Mucosa of gallbladder (tissue), 1 donor: Measurements from ENCODE around the gene POMP. TPM values are rescaled to one million over a fixed set of nuclear protein-coding genes. Genes with fewer than 3 reads are reported as not detected.

Experiments used
- DNase-seq: peaks from one replicate; pipeline ENCODE4 v3.0.0-alpha.2; 2020; ENCODE audit warnings: low spot score
- total RNA-seq: library from RNA; stranded (reverse); gene quantifications from one replicate; pipeline ENCODE4 v1.2.1, GENCODE V29; 2021
- donor health status: DM: no; HTN: no; CAD: no.

The POMP gene, protein sequence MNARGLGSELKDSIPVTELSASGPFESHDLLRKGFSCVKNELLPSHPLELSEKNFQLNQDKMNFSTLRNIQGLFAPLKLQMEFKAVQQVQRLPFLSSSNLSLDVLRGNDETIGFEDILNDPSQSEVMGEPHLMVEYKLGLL
- 52.3 TPM for total RNA-seq

DNA sequence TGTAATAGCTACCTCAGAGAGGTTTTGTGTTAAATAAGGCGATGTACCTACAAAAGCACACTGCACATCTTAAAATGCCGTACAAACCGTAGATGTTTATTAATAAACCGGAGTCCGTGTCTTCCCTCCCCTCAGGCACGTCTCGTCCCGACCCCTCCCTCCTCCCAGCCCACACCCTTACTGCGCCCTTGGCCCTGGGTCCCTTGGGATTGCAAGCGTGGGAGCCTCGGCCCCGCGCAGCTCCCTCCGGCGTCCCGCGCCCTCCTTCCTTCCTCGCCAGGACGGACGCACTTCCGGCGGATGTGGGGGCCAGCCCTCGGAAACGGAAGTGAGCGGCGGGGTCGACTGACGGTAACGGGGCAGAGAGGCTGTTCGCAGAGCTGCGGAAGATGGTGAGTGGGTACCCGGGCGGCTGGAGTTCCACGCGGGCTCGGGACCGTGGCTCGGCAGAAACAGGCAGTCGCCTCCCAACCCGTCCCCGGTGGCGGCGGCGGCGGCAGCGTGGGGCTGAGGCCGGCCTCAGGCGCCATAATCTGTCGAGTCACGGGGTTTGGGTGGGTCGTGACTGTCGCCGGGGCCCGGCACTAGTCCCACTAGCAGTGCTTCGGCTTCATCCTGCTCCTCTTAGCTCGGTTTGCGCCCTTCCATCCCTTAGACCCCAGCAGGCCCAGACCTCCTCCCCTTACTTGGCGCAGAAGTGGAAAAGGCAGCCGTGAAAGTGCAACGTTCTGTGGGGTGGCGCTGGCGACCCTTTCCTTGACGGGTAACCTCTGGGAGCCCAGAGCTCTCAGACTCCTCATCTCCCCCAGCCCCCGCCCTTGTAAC lies at the start of gene POMP:
Gene POMP, plus strand, starts transcription at position 335 of the 825 bp plus-strand sequence. Its CDS starts 55 bp downstream, at position 390.
- peak; percentile 91 for DNase-seq

DNA sequence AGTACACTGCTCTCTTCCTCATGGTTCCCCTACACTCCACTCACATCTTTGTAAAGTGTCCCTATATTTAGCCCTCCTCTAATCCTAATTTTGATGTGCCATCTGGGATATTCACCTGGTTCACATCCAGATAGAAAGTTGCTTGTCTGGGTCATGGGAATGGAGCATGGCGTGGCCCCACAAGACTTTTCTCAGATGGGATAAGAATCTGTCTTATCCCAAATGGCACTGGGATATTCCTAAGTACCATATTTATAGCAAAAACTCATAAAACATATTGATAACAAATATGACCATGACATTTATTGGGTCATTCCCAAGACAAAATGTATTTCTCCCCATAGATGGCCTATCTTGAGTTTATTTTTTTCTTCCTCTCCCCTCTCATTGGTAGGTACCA lies 49.5 kb upstream of the POMP start:
- DNase-seq: no peak

DNA sequence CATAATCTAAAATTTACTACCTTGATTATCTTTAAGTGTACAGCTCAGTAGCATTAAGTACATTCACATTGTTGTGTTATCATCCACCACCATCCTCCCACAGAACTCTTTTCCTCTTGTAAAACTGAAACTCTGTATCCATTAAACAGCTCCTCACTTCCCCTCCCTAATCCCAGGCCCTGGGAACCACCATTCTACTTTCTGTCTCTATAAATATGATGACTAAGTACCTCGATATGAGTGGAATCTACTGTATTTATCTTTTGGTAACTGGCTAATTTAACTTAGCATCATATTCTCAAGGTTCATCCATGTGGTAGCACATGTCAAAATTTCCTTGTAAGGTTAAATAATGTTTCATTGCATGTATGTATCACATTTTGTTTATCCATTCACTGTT lies 49.0 kb upstream of the POMP start:
- no peak for DNase-seq

DNA sequence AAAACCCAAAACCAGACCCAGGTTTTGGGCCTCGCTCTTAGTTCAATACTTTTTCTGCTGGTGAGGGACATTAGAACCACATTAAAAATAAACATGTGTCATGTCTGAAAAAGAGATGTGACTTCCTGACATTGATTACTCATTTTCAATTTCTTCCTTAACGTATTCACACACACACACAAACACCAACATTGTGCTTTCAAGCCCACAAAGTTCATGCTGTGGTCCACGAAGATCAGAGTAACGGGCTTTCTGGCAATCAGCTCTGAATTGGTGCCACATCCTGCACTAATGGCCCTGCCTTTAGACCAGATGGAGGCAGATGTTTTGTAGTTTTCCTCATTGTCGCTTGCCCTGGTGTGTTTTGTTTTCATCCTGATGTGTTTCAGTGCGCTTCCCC lies 47.9 kb upstream of the POMP start:
- no peak for DNase-seq

DNA sequence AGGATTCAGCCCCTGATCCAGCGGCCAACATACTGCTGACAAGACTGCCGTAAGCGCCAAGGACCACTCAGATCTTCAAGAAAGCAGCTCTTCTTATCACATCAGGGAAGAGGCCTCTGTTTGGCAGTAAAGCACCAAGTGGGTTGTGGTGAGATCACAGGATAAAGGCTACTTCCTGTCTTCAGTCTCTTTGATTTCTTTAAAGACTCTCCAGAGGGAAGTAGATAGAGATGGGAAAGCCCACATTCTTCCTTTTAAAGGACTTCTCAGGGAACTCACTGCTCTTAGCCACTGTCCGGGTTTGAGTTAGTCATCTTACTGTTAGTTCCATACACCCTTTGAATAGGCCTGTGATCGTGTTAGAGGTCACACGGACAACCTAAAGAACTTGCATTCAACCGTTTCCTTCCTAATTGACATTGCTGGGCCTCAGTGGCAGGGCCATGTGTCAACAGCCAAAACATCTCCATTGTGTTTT lies 47.2 kb upstream of the POMP start:
- DNase-seq: no peak

DNA sequence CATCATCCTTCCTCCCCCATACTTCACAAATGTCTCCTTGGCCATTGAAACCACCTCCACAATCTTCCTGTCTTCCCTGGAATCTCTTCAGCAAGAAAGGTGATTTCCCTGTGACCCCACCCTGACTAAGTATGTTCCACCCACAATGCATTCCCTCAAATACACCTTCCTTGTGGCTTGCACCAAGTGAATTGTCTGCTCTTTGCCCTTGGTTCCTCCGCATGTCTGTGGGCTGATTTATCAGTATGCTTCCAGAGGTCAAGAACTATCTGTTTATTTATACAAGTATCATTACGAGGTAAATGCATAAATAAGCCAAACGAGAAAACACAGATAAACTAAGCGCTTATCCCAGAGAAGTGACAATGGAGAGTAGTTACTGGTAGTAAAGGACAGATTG lies 45.4 kb upstream of the POMP start:
- DNase-seq: no peak

DNA sequence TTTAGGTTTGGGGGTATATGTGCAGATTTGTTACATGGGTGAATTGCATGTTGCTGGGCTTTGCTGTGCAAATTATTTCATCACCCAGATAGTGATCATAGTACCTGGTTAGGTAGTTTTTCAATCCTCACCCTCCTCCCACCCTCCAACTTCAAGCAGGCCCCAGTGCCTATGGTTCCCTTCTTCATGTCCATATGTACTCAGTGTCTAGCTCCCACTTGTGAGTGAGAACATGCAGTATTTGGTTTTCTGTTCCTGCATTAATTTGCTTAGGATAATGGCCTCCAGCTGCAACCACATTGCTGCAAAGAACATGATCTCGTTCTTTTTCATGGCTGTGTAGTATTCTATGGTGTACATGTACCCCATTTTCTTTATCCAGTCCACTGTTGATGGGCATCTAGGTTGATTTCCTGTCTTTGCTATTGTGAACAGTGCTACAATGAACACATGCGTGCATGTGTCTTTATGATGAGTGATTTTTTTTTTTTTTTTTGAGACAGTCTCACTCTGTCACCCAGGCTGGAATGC lies 42.9 kb upstream of the POMP start:
- no peak for DNase-seq

DNA sequence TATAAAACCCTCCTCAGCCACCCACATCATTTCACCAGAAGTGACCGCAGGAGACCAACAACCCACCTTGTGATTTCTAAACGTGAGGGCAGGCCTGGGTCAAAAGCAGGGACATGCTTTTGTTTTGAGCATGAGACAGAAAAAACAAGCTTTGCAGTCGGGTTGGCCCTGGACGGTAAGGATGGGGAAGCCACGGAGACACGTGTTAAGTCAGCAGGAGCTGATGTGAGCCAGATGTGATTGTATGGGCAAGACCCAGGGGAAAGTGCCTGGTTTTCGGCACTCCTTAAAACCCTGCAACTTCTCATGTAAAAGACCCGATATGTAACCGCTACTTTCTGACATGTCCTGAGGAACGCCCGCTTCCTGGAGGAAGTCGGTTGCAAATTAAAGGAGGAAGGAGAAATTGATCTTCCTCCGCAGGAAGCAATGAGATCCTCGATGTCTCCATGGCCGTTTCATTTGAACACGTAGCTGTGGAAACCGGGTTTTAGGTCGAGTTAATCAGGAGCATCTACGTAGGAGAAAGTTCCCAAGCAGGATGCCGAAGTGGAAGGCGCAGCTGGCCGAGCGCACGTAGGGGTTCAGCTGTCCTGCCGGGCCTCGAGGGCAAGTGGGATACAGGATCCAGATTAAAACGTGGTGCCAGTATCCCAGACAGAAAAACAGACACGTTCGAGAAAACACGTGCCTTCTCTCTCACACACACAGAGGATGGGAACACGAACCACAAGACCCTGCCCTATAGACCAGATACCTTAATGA lies 40.5 kb upstream of the POMP start:
- DNase-seq: no peak

DNA sequence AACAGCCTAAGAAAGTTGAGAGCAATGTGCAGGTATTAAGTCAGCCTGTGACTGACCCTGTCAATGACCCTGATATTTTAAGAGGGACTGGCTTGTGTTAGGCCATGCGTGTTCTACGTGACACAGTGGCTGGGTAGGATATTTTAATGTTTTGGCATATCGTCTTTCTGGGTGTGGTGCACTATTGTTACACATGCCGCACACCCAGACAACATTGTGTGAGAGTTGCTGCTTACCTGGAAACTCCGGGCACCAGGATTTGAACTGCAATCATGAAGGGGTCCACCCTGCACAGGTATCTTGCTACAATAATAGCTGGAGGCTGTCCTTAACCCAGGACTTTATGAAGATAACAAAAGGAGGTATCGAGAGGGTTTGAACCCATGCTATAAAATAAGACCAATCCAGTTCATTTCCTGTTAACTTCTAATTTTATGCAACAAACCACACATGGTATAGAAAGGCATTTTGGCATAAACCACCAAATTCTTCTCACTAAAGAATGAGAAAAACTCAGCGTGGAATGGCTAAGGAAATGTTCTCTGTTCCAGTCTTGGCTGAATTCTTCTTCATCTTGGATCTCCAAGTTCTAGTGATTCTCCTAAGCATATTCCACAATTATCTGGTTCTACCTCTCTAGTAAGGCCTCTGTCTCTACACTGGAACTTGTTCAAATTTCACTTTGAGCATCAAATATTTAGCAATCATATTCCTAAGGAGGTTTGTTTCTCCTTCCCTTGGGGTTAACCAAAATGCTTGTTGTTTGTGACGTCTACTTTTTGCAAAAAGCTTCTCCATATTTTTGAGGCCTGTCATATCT lies 38.7 kb upstream of the POMP start:
- no peak for DNase-seq

DNA sequence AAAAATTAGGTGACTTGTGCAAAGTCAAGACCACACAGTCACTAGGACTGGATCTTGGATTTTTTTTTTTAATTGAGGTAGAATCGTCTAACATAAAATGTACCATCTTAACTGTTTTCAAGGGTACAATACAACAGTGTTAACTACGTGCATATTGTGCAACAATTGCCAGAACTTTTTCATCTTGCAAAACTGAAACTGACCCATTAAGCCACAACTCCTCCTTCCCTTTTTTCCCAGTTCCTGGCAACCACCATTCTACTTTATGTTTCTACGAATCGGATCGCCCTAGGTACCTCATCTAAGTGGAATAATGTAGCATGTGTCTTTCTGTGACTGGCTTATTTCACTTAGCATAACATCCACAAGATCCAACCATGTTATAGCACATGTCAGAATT lies 37.5 kb upstream of the POMP start:
- DNase-seq: no peak

DNA sequence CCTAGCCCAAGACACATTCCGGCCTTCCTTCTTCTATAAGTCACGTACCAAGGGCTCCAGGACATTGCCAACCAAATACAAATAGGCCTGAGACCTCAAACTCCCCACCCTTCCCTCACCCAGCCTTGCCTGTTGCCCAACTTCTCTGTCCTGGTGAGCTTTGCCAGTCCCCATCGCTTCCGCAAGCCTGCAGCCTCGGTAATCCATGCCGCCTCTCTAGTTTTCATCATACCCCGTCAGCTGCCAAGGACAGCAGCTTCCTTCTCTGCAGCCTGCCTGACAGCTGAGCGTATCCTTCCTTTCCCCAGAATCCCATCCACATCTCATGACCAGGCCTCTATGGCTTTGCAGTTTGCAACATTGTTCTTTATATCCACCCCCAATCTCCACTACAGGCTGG lies 36.6 kb upstream of the POMP start:
- peak; percentile 31 for DNase-seq

DNA sequence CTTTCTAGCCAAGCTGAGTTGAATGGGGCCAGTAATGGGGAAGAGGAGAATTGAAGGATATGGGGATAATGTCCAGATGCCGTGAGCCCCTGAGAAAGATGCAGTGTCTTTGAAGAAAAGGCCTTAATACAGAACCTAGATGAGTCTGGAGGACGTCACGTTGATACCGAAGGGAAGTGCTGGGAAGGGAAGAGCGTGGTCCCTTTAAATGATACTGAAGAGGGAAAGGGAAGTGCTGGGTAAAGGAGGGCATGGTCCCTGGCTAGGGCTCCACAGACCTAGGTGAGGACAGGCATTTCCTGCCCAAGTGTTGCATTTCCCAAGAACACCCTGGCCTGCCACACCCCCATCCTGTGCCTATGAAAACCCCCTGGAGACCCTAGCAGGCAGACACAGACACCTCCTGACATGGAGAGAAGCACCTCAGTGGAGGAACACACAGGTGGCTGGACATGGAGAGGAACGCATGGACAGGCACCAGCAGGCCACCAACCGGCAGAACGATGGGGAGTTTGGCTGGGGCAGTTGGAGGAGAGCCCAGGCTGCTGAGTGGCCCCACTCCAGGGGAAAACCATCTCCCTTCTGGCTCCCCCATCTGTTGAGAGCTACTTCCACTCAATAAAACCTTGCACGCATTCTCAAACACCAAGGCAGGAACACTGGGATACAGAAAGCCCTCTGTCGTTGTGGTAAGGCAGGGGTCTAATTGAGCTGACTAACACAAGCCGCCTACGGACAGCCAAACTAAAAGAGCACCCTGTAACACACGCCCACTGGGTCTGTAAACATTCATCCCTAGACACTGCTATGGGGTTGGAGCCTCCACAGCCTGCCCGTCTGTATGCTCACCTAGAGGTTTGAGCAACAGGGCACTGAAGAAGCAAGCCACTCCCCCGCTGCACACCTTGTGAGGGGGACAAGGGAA lies 34.9 kb upstream of the POMP start:
- DNase-seq: no peak

DNA sequence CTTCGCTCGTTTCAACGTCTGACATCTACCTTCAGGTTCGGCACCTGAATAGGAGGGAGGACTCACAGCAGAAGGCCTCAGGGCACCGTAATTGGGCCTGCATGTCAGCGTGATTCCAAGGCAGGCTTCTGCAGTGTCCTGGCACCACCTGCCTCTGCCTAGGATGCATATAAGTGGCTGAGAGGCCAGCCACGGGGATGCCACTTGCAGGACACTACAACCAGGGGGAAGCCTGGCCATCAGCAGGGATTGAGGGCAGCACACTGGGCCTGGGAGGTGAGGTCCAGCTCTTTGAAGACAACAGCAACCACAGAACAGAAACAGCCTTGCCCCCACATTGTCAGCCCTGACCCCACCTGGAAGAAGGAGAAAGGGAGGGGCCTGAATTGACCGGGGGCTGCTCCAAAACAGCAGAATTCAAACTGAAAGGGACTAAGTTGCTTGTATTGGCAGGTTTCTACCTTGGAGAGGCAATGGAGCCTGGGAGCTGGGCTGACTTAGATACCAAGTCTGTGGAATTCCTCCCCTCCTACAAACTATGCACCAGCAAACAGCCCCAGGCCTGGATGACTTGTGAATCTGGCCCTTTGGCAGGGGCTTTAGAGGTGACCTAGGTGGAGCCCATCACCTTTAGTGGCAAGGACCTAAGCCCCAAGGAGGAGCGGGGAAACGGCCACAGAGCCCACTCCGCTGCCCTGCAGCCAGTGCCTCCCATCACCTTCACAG lies 34.1 kb upstream of the POMP start:
- DNase-seq: no peak

DNA sequence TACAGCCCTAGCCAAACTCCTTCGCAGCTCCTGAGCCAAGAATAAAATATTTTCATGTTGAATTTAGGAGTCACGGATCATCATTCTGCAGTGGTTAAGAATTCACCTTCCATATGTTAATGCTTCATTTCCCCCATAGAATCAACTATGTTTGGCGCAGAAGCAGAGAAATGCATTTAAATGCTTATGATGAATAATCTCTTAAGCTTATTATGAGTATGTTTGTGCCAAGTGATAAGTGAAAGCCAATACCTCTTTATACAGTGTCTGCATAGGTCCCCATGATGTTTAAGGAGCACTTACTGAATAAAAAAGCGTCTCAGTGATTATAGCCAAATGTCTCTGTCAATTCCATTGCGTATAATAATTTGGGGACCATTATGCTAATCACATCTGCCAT lies 32.7 kb upstream of the POMP start:
- no peak for DNase-seq

DNA sequence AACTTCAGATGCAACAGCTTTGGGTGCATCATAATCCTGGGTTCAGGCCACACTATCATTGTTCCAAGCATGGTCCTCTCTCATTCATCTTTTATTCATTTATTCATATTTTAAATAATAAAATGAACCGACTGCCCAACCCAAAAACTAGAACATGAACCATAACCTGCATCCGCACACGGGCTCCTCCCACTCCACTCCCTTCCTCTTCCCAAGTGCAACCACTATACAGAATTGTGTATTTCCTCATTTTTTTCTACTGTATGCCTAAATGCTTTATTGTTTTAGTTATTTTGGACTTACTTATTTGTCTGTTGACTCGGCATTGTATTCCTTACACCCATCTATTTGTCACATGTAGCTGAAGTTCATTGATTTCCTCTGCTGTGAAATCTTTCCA lies 30.7 kb upstream of the POMP start:
- DNase-seq: no peak

DNA sequence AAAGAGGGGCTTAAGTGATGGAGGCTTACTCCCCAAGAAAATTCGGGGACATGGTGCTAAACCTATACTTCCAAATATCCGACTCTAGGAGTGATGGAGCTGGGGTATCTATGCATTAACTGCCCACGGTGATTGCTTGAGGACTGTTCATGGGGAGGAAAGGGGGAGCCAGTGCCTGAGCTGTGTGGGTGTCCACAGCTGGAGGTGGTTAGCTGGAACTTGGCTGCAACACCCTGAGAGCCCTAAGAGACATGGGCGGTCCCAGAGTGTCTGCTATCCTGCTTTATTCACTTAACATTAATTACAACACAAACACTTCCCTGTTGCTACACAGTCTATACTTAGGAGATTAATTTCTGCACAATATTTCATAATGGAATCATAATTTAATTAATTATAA lies 28.1 kb upstream of the POMP start:
- DNase-seq: no peak

DNA sequence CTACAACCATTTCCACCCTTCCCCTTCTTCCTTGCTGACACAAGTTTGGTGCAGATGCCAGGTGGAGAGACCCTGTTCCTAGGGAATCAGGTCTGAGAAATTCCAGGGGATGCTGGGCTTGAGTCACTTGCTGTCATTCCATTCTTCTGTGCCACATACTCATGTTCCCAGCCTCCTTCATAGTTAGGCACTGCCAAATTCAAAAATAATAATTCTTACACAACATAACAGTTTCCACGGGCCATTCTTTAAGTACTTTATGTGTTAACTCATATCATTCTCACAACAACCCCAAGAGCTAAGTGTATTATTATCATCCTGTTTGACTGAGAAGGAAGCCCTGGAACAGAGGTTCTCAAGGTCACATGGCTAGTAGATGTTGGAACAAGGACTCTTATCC lies 27.1 kb upstream of the POMP start:
- DNase-seq: no peak

DNA sequence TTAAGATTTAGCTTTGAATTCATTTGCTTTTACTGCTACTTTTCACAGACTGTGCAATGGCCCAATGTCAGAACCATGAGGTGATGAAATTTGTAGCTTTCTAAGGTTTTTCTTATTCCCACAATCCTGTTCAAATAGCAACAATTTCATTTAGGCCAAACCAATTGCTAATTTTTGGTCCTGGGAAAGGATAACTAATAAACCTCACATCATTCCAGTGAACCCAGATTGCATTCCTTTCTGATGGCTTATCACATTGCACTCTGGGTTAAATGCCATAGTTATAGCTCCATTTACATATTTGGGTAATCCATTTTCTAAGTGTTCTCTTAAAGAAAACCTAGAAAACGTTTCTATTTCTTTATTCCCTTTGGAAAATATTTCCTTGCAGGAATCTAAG lies 22.9 kb upstream of the POMP start:
- DNase-seq: no peak

DNA sequence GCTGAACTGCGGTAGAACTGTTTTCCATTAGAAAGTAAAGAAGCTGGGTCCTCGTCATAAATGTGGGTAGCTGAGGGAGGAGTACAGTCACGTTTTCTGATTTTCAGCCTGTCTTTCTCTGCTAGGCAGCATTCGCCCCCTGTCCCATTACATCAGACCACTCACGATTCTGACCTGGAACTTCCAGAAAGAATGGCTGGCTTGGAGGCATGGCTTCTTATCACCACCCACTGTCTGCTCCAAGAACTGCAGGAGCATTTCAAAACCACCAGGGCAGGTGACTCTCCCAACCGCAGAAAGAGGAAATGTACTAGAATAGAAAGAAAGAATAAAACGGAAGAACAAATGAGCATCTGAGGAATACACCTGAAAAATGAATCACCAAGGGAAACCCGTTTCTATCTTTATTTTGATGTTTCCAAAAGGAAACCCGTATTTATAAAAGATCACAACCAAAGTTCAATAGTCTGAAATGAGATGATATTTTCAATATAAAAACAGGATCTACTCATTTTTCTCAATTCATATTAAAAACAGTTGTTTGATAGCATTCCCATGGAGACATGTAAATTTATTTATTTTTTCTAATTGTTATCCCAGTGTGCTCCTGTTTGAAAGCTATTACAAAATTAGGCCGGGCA lies 22.1 kb upstream of the POMP start:
- peak; percentile 53 for DNase-seq
